OCI-LY3 (cell line): ENCODE measurements around the gene S1PR1.

ENCODE experiments used
- EZH2phosphoT487 ChIP-seq: fragments of 200-600 bp; shearing (Covaris generic); IDR thresholded peaks from 2 replicates; pipeline ENCODE4 v1.6.1; 2018; ENCODE audit warnings: antibody characterized with exemption, mixed run types, low read depth
- TF ChIP-seq, protein P1 (sequence below): fragments of 200-600, 300-600 bp; sonication (generic); IDR thresholded peaks from 2 replicates; pipeline ENCODE4 v1.5.1; 2014; ENCODE audit warnings: antibody characterized with exemption, low read length, low read depth

- TF ChIP-seq, protein P1, sequence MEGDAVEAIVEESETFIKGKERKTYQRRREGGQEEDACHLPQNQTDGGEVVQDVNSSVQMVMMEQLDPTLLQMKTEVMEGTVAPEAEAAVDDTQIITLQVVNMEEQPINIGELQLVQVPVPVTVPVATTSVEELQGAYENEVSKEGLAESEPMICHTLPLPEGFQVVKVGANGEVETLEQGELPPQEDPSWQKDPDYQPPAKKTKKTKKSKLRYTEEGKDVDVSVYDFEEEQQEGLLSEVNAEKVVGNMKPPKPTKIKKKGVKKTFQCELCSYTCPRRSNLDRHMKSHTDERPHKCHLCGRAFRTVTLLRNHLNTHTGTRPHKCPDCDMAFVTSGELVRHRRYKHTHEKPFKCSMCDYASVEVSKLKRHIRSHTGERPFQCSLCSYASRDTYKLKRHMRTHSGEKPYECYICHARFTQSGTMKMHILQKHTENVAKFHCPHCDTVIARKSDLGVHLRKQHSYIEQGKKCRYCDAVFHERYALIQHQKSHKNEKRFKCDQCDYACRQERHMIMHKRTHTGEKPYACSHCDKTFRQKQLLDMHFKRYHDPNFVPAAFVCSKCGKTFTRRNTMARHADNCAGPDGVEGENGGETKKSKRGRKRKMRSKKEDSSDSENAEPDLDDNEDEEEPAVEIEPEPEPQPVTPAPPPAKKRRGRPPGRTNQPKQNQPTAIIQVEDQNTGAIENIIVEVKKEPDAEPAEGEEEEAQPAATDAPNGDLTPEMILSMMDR: no peak
- TF ChIP-seq EZH2phosphoT487: no peak
Measured at GRCh38 chr1:101239095-101240040, 2.5 kb downstream of the S1PR1 start.
